ENCODE results near the gene SDK1.

SDK1 gene

GRCh38 chr7:4208086-4208485 is 907.0 kb downstream of the SDK1 start:
- DNase-seq (ENCODE audit: low read depth, low spot score), result no peak
- in situ Hi-C loops (cut with HindIII; ENCODE audit: low sequenced_read_pairs), result no loop called here
- no peak overlapping the region for H3K4me3 ChIP-seq (ENCODE audit: low read depth, low read length)
- TF ChIP-seq CTCF (IDR thresholded peaks at IDR 0.05; ENCODE audit: low read depth, low read length), result no peak

- DNase-seq (ENCODE audit: low read depth, low spot score), result no peak
- H3K4me3 ChIP-seq (ENCODE audit: low read depth, low read length), result no peak overlapping the region
- no peak for TF ChIP-seq CTCF (IDR thresholded peaks at IDR 0.05; ENCODE audit: low read depth, low read length)
- in situ Hi-C loops (cut with HindIII; ENCODE audit: low sequenced_read_pairs), result no loop called here
These were observed 907.5 kb downstream of the SDK1 start for GRCh38 chr7:4208586-4208985.

- no peak for TF ChIP-seq CTCF (IDR thresholded peaks at IDR 0.05; ENCODE audit: low read depth, low read length)
- DNase-seq (ENCODE audit: low read depth, low spot score), result no peak
- in situ Hi-C loops (cut with HindIII; ENCODE audit: low sequenced_read_pairs), result no loop called here
- no peak overlapping the region for H3K4me3 ChIP-seq (ENCODE audit: low read depth, low read length)
These were observed 908.1 kb downstream of the SDK1 start for GRCh38 chr7:4209126-4209525.

GRCh38 chr7:4209966-4210365 is 908.9 kb downstream of the SDK1 start:
- in situ Hi-C loops (cut with HindIII; ENCODE audit: low sequenced_read_pairs), result no loop called here
- H3K4me3 ChIP-seq (ENCODE audit: low read depth, low read length), result no peak overlapping the region
- TF ChIP-seq CTCF (IDR thresholded peaks at IDR 0.05; ENCODE audit: low read depth, low read length), result no peak
- DNase-seq (ENCODE audit: low read depth, low spot score), result no peak

GRCh38 chr7:4210821-4211220 is 909.8 kb downstream of the SDK1 start:
- in situ Hi-C loops (cut with HindIII; ENCODE audit: low sequenced_read_pairs), result no loop called here
- no peak for DNase-seq (ENCODE audit: low read depth, low spot score)
- no peak overlapping the region for H3K4me3 ChIP-seq (ENCODE audit: low read depth, low read length)
- no peak for TF ChIP-seq CTCF (IDR thresholded peaks at IDR 0.05; ENCODE audit: low read depth, low read length)

GRCh38 chr7:4211261-4211660 is 910.2 kb downstream of the SDK1 start:
- H3K4me3 ChIP-seq (ENCODE audit: low read depth, low read length), result no peak overlapping the region
- in situ Hi-C loops (cut with HindIII; ENCODE audit: low sequenced_read_pairs), result no loop called here
- TF ChIP-seq CTCF (IDR thresholded peaks at IDR 0.05; ENCODE audit: low read depth, low read length), result no peak
- DNase-seq (ENCODE audit: low read depth, low spot score), result no peak

GRCh38 chr7:4212376-4212775 is 911.3 kb downstream of the SDK1 start:
- no peak for DNase-seq (ENCODE audit: low read depth, low spot score)
- TF ChIP-seq CTCF (IDR thresholded peaks at IDR 0.05; ENCODE audit: low read depth, low read length), result no peak
- in situ Hi-C loops (cut with HindIII; ENCODE audit: low sequenced_read_pairs), result no loop called here
- no peak overlapping the region for H3K4me3 ChIP-seq (ENCODE audit: low read depth, low read length)

All from astrocyte of the spinal cord (primary cell).